ENCODE measurements around the gene STRIP2. TPM values are rescaled to one million over a fixed set of nuclear protein-coding genes. Genes with fewer than 3 reads are reported as not detected.

Gene STRIP2
- total and polyA plus RNA-seq, 9 of the 15 experiments (the other 6 are each of a cell fraction or from before 2014, with no cell fraction given): 10.1 to 81.8 (median 42.3) TPM

- H3K4me3 ChIP-seq: no peak overlapping the region
- H3K27me3 ChIP-seq (ENCODE audit: control insufficient read depth in 2 of 2, insufficient read depth in 2 of 2, low read length in 2 of 2): no peaks in the 10 kb centered on the region
- ATAC-seq: peak; percentile 51; the same call in 1 of the 3 replicates
- H3K9me3 ChIP-seq (replicated peaks; ENCODE audit: control insufficient read depth, insufficient read depth, low read depth, low read length): no peaks in the 10 kb centered on the region
- H3K79me2 ChIP-seq (ENCODE audit: control insufficient read depth, insufficient read depth, low read length): no peaks in the 10 kb centered on the region
- H3K9ac ChIP-seq (ENCODE audit: insufficient read depth in 1 of 2, low read depth in 2 of 2, low read length in 2 of 2): no peak overlapping the region
- intact Hi-C loops (cut with micrococcal nuclease): no loop called here
- WGBS (ENCODE audit: insufficient coverage, low coverage, missing lambda C conversion rate): 7% methylated on average over 1 of the region's 1 CpG
- no peak overlapping the region for H3K27ac ChIP-seq (ENCODE audit: extremely low read depth, low read depth, low read length)
- H2AFZ ChIP-seq (ENCODE audit: low read depth, low read length): no peak overlapping the region
- no peak overlapping the region for H3K4me2 ChIP-seq (ENCODE audit: insufficient read depth, low read length)
- no peaks in the 10 kb centered on the region for H3K36me3 ChIP-seq (ENCODE audit: control insufficient read depth, insufficient read depth, low read length)
- no peaks in the 10 kb centered on the region for H4K20me1 ChIP-seq (replicated peaks; ENCODE audit: control insufficient read depth, insufficient read depth, low read length)
- H3K9me1 ChIP-seq (ENCODE audit: control insufficient read depth, insufficient read depth, low read length): no peaks in the 10 kb centered on the region
- CTCF ChIA-PET (ENCODE audit: low intra/inter-chr PET ratio): no interaction called here
- H3K4me1 ChIP-seq (replicated peaks in 1 of 2; ENCODE audit: control insufficient read depth in 2 of 2, insufficient read depth in 2 of 2, low read length in 2 of 2): no peaks in the 10 kb centered on the region
- POLR2A ChIA-PET: interaction anchor here (1.1 to 3.6 kb wide), 3 partner anchors 9 to 14 kb away, joined by 4 to 12 read pairs (median 12); no protein-coding TSS in a partner anchor
- BruUV-seq (replicated peaks): no TSS peak
- no peak for DNase-seq (ENCODE audit: extremely low read depth in 1 of 4, low spot score in 3 of 4)
- TF ChIP-seq MAZ (CRISPR knock-in tag; conservative IDR thresholded peaks at IDR 0.05 in 1 of 2, IDR thresholded peaks at IDR 0.05 in 1 of 2) (no peak), THRA (IDR thresholded peaks at IDR 0.05) (no peak), E2F3 (CRISPR knock-in tag; IDR thresholded peaks at IDR 0.05) (no peak)
- TF ChIP-seq, protein P1, sequence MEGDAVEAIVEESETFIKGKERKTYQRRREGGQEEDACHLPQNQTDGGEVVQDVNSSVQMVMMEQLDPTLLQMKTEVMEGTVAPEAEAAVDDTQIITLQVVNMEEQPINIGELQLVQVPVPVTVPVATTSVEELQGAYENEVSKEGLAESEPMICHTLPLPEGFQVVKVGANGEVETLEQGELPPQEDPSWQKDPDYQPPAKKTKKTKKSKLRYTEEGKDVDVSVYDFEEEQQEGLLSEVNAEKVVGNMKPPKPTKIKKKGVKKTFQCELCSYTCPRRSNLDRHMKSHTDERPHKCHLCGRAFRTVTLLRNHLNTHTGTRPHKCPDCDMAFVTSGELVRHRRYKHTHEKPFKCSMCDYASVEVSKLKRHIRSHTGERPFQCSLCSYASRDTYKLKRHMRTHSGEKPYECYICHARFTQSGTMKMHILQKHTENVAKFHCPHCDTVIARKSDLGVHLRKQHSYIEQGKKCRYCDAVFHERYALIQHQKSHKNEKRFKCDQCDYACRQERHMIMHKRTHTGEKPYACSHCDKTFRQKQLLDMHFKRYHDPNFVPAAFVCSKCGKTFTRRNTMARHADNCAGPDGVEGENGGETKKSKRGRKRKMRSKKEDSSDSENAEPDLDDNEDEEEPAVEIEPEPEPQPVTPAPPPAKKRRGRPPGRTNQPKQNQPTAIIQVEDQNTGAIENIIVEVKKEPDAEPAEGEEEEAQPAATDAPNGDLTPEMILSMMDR (IDR thresholded peaks at IDR 0.05 in 2 of 3, conservative IDR thresholded peaks at IDR 0.05 in 1 of 3; ENCODE audit: insufficient read depth in 2 of 3, low read depth in 1 of 3, low read length in 3 of 3): peak in 2 of 3 experiments; percentile 18 to 22; a peak in 2 of 6 replicates
- in situ Hi-C loops (cut with MboI): no loop called here
- no peak for FAIRE-seq
Measured at GRCh38 chr7:129389829-129390228, 44.4 kb upstream of the STRIP2 start.

Measured in K562 (cell line).